ENCODE results near the gene UBE2R2.
"Not testable (repeated sequence)": the region's sequence is repeated elsewhere in the genome, so short reads cannot be mapped to it uniquely, and the experiment has no call there.

UBE2R2 gene

GRCh38 chr9:33837138-33837537 lies 20.2 kb downstream of the UBE2R2 start:
- Histone ChIP-seq H3K36me3 (replicated peaks) (no peaks in the 10 kb centered on the region), H3K9me3 (no peaks in the 10 kb centered on the region), H3K27me3 (ENCODE audit: low read depth) (no peaks in the 10 kb centered on the region), H3K4me3 (no peak overlapping the region), H3K4me1 (peaks cover 1% of the 10 kb centered on the region)
- in situ Hi-C loops (cut with MboI; ENCODE audit: low sequenced_read_pairs): no loop called here
- DNase-seq (ENCODE audit: low spot score in 2 of 2): no peak

DNA sequence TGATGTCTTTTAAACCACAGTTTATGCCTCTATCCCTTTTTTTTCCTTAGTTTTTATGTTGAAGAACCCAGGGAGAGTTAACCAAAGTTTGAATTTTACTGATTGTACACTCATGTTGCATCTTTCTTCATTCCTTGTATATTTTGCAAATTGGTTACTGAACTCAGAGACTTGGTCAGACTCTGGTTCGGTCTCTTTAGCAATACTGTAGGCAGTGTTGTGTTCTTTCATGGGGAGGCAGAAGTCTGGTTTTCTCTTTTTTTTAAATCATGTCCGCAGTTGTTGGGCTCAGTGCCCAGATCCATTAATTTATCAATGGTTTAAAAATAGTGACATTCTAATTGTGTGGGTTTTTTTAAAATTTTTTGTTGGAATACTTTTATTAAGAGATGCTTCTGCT lies 23.4 kb downstream of the UBE2R2 start:
- no peak overlapping the region for H3K4me3 ChIP-seq
- H3K36me3 ChIP-seq (replicated peaks): no peaks in the 10 kb centered on the region; the same call in 1 of the 2 replicates
- DNase-seq (ENCODE audit: low spot score in 2 of 2): no peak
- H3K9me3 ChIP-seq: no peaks in the 10 kb centered on the region
- no peaks in the 10 kb centered on the region for H3K27me3 ChIP-seq (ENCODE audit: low read depth)
- H3K4me1 ChIP-seq: peaks cover 7% of the 10 kb centered on the region
- in situ Hi-C loops (cut with MboI; ENCODE audit: low sequenced_read_pairs): no loop called here

- Histone ChIP-seq H3K27me3 (ENCODE audit: low read depth) (no peaks in the 10 kb centered on the region), H3K9me3 (no peaks in the 10 kb centered on the region), H3K36me3 (replicated peaks) (no peaks in the 10 kb centered on the region; the same call in 1 of the 2 replicates), H3K4me1 (peaks cover 7% of the 10 kb centered on the region), H3K4me3 (no peak overlapping the region)
- in situ Hi-C loops (cut with MboI; ENCODE audit: low sequenced_read_pairs): no loop called here
- no peak for DNase-seq (ENCODE audit: low spot score in 2 of 2)
Measured at GRCh38 chr9:33843312-33843961, 26.5 kb downstream of the UBE2R2 start.

DNA sequence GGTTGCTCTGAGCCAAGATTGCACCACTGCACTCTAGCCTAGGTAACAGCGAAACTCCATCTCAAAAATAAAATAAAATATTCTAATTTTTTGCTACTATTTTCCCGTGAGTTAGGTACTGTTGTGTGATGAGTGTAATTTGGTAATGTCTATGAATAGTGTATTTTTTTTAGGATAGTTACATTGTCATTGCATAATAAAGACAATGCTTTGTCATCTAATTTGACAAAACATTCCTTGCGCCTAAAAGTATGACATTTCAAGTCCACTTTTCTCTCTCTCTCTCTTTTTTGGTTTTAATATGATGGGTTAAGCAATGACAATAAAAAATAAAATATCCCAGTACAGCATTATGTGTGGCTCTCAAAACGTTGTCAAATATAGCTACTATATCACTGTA lies 29.3 kb downstream of the UBE2R2 start:
- peaks cover 7% of the 10 kb centered on the region for H3K4me1 ChIP-seq
- no peak for DNase-seq (ENCODE audit: low spot score in 2 of 2)
- H3K4me3 ChIP-seq: no peak overlapping the region
- H3K9me3 ChIP-seq: no peaks in the 10 kb centered on the region
- in situ Hi-C loops (cut with MboI; ENCODE audit: low sequenced_read_pairs): no loop called here
- no peaks in the 10 kb centered on the region; the same call in 1 of the 2 replicates for H3K36me3 ChIP-seq (replicated peaks)
- H3K27me3 ChIP-seq (ENCODE audit: low read depth): no peaks in the 10 kb centered on the region

DNA sequence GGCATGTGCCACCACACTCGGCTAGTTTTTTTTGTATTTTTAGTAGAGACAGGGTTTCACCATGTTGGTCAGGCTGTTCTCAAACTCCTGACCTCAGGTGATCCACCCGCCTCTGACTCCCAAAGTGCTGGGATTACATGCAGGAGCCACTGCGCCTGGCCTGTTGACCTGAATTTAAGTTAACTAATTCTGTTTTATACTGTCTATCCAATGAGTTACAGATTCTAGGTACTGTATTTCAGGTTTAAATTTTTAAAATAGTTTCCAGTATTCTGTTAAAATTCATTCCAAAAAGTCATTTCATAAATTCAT lies 30.9 kb downstream of the UBE2R2 start:
- H3K27me3 ChIP-seq (ENCODE audit: low read depth); H3K9me3 ChIP-seq; H3K4me3 ChIP-seq; H3K36me3 ChIP-seq (replicated peaks); in situ Hi-C loops (cut with MboI; ENCODE audit: low sequenced_read_pairs); DNase-seq (ENCODE audit: low spot score in 2 of 2); H3K4me1 ChIP-seq: not testable (repeated sequence)

DNA sequence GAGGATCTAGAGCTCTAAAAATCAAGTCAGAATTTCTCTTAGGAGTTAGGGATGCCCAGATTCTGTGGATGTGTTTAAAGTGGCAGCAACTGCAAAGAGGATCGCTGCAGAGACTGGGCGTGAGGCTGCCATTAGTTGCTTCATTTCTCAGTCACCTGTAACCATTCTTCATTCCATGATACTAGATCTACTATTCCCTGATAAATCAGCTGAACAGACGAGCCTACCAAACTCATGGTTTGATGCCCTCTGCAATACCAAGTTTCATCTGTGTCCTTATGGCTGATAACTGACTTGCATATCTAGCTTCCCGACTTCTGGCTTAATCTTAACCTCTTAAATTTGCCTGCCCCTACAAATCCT lies 33.3 kb downstream of the UBE2R2 start:
- H3K4me1 ChIP-seq: no peaks in the 10 kb centered on the region
- no peak overlapping the region for H3K4me3 ChIP-seq
- no peak for DNase-seq (ENCODE audit: low spot score in 2 of 2)
- in situ Hi-C loops (cut with MboI; ENCODE audit: low sequenced_read_pairs): no loop called here
- no peaks in the 10 kb centered on the region for H3K9me3 ChIP-seq
- no peaks in the 10 kb centered on the region for H3K36me3 ChIP-seq (replicated peaks)
- H3K27me3 ChIP-seq (ENCODE audit: low read depth): no peaks in the 10 kb centered on the region

- in situ Hi-C loops (cut with MboI; ENCODE audit: low sequenced_read_pairs): no loop called here
- Histone ChIP-seq H3K4me3 (no peak overlapping the region), H3K27me3 (ENCODE audit: low read depth) (no peaks in the 10 kb centered on the region), H3K4me1 (no peaks in the 10 kb centered on the region), H3K9me3 (no peaks in the 10 kb centered on the region), H3K36me3 (replicated peaks) (no peaks in the 10 kb centered on the region)
- no peak for DNase-seq (ENCODE audit: low spot score in 2 of 2)
Measured at GRCh38 chr9:33850677-33851076, 33.7 kb downstream of the UBE2R2 start.

- Histone ChIP-seq H3K27me3 (ENCODE audit: low read depth) (no peaks in the 10 kb centered on the region), H3K4me1 (no peaks in the 10 kb centered on the region), H3K36me3 (replicated peaks) (no peaks in the 10 kb centered on the region), H3K9me3 (no peaks in the 10 kb centered on the region), H3K4me3 (no peak overlapping the region)
- no peak for DNase-seq (ENCODE audit: low spot score in 2 of 2)
- in situ Hi-C loops (cut with MboI; ENCODE audit: low sequenced_read_pairs): no loop called here
Measured at GRCh38 chr9:33851301-33851700, 34.3 kb downstream of the UBE2R2 start.

DNA sequence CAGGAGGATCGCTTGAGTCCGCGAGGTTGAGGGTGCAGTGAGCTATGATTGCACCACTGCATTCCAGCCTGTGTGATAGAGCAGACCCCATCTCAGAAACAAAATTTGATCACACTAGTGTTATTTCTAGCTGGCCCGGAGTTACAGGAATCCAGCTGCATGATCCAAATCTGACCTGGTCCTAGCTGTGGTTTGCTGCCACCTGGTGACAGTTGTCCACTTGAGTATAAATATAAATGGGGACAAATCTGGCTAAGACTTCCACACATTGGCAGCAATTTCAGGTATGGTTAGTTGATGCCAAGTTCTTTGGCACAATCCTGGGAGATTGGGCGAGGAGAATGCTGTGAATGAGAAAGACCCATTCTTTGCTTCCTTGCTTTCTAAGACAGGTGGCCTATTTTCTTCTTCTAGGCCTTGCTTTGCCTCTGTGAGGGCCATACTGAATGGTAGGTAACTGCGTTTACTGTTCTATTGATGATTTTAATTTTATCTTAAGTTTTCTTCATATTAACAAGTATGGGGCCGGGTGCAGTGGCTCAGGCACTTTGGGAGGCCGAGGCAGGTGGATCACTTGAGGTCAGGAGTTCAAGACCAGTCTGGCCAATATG lies 35.4 kb downstream of the UBE2R2 start:
- H3K27me3 ChIP-seq (ENCODE audit: low read depth): no peaks in the 10 kb centered on the region
- DNase-seq (ENCODE audit: low spot score in 2 of 2): peak in 1 of 2 experiments; percentile 56
- peaks cover 2% of the 10 kb centered on the region for H3K4me1 ChIP-seq
- in situ Hi-C loops (cut with MboI; ENCODE audit: low sequenced_read_pairs): no loop called here
- H3K9me3 ChIP-seq: no peaks in the 10 kb centered on the region
- H3K36me3 ChIP-seq (replicated peaks): no peaks in the 10 kb centered on the region
- no peak overlapping the region for H3K4me3 ChIP-seq

GRCh38 chr9:33856247-33856646 lies 39.3 kb downstream of the UBE2R2 start:
- Histone ChIP-seq H3K4me1 (peaks cover 11% of the 10 kb centered on the region), H3K4me3 (no peak overlapping the region), H3K9me3 (no peaks in the 10 kb centered on the region), H3K27me3 (ENCODE audit: low read depth) (no peaks in the 10 kb centered on the region), H3K36me3 (replicated peaks) (no peaks in the 10 kb centered on the region)
- in situ Hi-C loops (cut with MboI; ENCODE audit: low sequenced_read_pairs): no loop called here
- DNase-seq (ENCODE audit: low spot score in 2 of 2): no peak

GRCh38 chr9:33858423-33858822 lies 41.5 kb downstream of the UBE2R2 start:
- in situ Hi-C loops (cut with MboI; ENCODE audit: low sequenced_read_pairs): no loop called here
- no peak for DNase-seq (ENCODE audit: low spot score in 2 of 2)
- no peaks in the 10 kb centered on the region for H3K27me3 ChIP-seq (ENCODE audit: low read depth)
- H3K36me3 ChIP-seq (replicated peaks): no peaks in the 10 kb centered on the region
- H3K9me3 ChIP-seq: no peaks in the 10 kb centered on the region
- H3K4me1 ChIP-seq: peaks cover 11% of the 10 kb centered on the region
- H3K4me3 ChIP-seq: no peak overlapping the region

DNA sequence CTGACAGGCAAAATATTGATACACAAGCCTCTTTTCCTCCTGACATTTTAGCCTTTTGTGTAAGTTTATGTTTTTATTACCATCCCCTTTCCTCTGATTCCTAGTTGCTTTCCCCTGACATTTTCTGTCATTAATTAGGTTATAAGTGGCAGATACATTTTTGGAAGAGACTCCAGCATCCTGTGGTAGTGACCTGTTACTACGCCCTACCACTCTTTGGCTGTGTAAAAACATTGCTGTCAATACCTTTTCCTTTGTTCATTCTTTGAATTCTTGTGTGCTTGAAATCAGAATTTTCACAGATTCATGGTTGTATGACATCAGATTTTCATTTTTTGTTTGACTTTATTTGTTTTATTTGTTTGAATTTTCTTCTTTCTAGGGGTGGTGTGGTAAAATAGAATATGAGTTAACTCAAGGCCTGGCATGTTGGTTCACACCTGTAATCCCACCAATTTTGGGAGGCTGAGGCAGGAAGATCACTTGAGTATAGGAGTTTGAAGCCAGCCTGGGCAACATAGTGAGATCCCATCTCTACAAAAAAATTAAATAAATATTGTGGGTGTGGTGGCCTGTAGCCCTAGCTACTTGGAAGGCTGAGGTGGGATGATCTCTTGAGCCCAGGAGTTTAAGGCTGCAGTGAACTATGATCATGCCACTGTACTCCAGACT lies 43.4 kb downstream of the UBE2R2 start:
- Histone ChIP-seq H3K27me3 (ENCODE audit: low read depth) (no peaks in the 10 kb centered on the region), H3K36me3 (replicated peaks) (no peaks in the 10 kb centered on the region), H3K4me3 (no peak overlapping the region), H3K4me1 (peaks cover 11% of the 10 kb centered on the region), H3K9me3 (no peaks in the 10 kb centered on the region)
- no peak for DNase-seq (ENCODE audit: low spot score in 2 of 2)
- in situ Hi-C loops (cut with MboI; ENCODE audit: low sequenced_read_pairs): no loop called here

DNA sequence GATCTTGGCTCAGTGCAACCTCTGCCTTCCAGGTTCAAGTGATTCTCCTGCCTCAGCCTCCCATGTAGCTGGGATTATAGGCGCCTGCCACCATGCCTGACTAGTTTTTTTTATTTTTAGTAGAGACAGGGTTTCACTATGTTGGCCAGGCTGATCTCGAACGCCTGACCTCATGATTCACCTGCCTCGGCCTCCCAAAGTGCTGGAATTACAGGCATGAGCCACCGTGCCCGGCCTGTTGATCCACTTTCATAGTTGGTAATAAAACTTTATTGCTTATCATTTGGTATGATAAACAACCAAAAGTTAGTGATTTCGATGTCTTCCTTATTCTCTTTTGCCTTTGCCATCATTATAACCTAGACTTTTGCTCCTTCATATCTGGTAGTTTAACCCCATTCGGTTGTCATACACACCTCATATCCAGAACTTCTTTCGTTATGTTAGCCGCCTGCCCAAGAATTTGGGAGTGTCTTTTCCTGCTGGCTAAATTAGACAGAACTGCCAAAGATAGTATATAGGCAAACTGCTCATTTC lies 45.0 kb downstream of the UBE2R2 start:
- Histone ChIP-seq H3K4me1 (peaks cover 11% of the 10 kb centered on the region), H3K27me3 (ENCODE audit: low read depth) (no peaks in the 10 kb centered on the region), H3K36me3 (replicated peaks) (no peaks in the 10 kb centered on the region), H3K9me3 (no peaks in the 10 kb centered on the region), H3K4me3 (no peak overlapping the region)
- no peak for DNase-seq (ENCODE audit: low spot score in 2 of 2)
- in situ Hi-C loops (cut with MboI; ENCODE audit: low sequenced_read_pairs): no loop called here

DNA sequence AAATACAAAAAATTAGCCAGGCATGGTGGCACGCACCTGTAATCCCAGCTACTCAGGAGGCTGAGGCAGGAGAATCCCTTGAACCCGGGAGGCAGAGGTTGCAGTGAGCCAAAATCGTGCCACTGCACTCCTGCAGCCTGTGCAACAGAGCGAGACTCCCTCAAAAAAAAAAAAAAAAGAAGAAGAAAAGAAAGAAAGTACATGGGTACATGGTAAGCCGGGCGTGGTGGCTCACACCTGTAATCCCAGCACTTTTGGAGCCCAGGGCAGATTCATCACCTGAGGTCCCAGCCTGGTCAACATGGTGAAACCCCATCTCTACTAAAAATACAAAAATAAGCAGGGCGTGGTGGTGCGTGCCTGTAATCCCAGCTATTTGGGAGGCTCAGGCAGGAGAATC lies 46.1 kb downstream of the UBE2R2 start:
- H3K36me3 ChIP-seq (replicated peaks); H3K4me3 ChIP-seq; H3K27me3 ChIP-seq (ENCODE audit: low read depth); H3K9me3 ChIP-seq; H3K4me1 ChIP-seq; DNase-seq (ENCODE audit: low spot score in 2 of 2); in situ Hi-C loops (cut with MboI; ENCODE audit: low sequenced_read_pairs): not testable (repeated sequence)
